ENCODE data around the gene TGFBR2.

- TF ChIP-seq CEBPB (IDR thresholded peaks at IDR 0.05) (no peak), ZBTB7A (IDR thresholded peaks at IDR 0.05; ENCODE audit: low read depth) (no peak), TEAD4 (IDR thresholded peaks at IDR 0.05) (no peak), REST (IDR thresholded peaks at IDR 0.05; ENCODE audit: low read depth) (no peak), CREB1 (IDR thresholded peaks at IDR 0.05; ENCODE audit: low read depth) (no peak), YY1 (IDR thresholded peaks at IDR 0.05; ENCODE audit: low read depth) (no peak), MAX (IDR thresholded peaks at IDR 0.05) (no peak), TCF12 (IDR thresholded peaks at IDR 0.05; ENCODE audit: low read depth) (no peak), RAD21 (IDR thresholded peaks at IDR 0.05; ENCODE audit: low read depth) (no peak)
Measured at GRCh38 chr3:30612437-30613132, 6.2 kb downstream of the TGFBR2 start.
